Trophoblast cell (in vitro differentiated cells and primary cell): ENCODE data around the gene CD164. TPM values are rescaled to one million over a fixed set of nuclear protein-coding genes. Genes with fewer than 3 reads are reported as not detected.
A peak's percentile ranks its signal among the peaks of the same experiment; 100 is the strongest.

Experiments used
- DNase-seq, 2 donors: peaks; one replicate each; pipeline ENCODE4 v3.0.0-alpha.2; 2016
- H2AFZ ChIP-seq: 2 replicates; pipeline ENCODE4 v1.6.1; 2013; ENCODE audit warnings: low read length, moderate library complexity, mild to moderate bottlenecking; ENCODE audit not compliant: insufficient read depth, poor library complexity
- H2AK5ac ChIP-seq: 2 replicates; pipeline ENCODE4 v1.6.1; 2013; ENCODE audit warnings: mild to moderate bottlenecking, low read length
- H2BK120ac ChIP-seq: 2 replicates; pipeline ENCODE4 v1.6.1; 2013; ENCODE audit warnings: low read length, mild to moderate bottlenecking, moderate library complexity; ENCODE audit not compliant: insufficient read depth, poor library complexity
- H2BK12ac ChIP-seq: 2 replicates; pipeline ENCODE4 v1.6.1; 2013; ENCODE audit warnings: mild to moderate bottlenecking, low read length, moderate library complexity
- H2BK5ac ChIP-seq: 2 replicates; pipeline ENCODE4 v1.6.1; 2013; ENCODE audit warnings: low read length, low read depth, moderate library complexity, mild to moderate bottlenecking; ENCODE audit not compliant: poor library complexity
- H3K14ac ChIP-seq: 2 replicates; pipeline ENCODE4 v1.6.1; 2013; ENCODE audit warnings: mild to moderate bottlenecking, low read length
- H3K18ac ChIP-seq: 2 replicates; pipeline ENCODE4 v1.6.1; 2013; ENCODE audit warnings: mild to moderate bottlenecking, low read length
- H3K23ac ChIP-seq: 2 replicates; pipeline ENCODE4 v1.6.1; 2013; ENCODE audit warnings: low read length
- H3K27ac ChIP-seq: 2 replicates; pipeline ENCODE4 v1.5.1; 2013; ENCODE audit warnings: low read depth, mild to moderate bottlenecking, inconsistent platforms, low read length, moderate library complexity
- H3K27me3 ChIP-seq: 2 replicates; pipeline ENCODE4 v1.6.1; 2013; ENCODE audit warnings: inconsistent platforms, mild to moderate bottlenecking, low read length, moderate library complexity; ENCODE audit not compliant: insufficient read depth
- H3K36me3 ChIP-seq, 2 experiments: 1 replicate in 1 of 2; 2 replicates in 1 of 2; pipeline ENCODE4 v1.6.1; 2013; ENCODE audit warnings: low read length in 2 of 2, mild to moderate bottlenecking in 2 of 2, moderate library complexity in 1 of 2; ENCODE audit not compliant: insufficient read depth in 2 of 2, control insufficient read depth in 1 of 2
- H3K4ac ChIP-seq: 2 replicates; pipeline ENCODE4 v1.6.1; 2013; ENCODE audit warnings: low read depth, mild to moderate bottlenecking, low read length, moderate library complexity
- H3K4me1 ChIP-seq, 2 experiments: 1 replicate in 1 of 2; 2 replicates in 1 of 2; pipeline ENCODE4 v1.6.1; 2013; ENCODE audit warnings: low read length in 2 of 2, mild to moderate bottlenecking in 2 of 2, moderate library complexity in 1 of 2; ENCODE audit not compliant: insufficient read depth in 2 of 2, control insufficient read depth in 1 of 2
- H3K4me2 ChIP-seq: 2 replicates; pipeline ENCODE4 v1.6.1; 2013; ENCODE audit warnings: inconsistent platforms, mild to moderate bottlenecking, low read length, moderate library complexity
- H3K4me3 ChIP-seq: 2 replicates; pipeline ENCODE4 v1.5.1; 2013; ENCODE audit warnings: mild to moderate bottlenecking, low read depth, low read length, inconsistent platforms
- H3K79me1 ChIP-seq: one replicate; pipeline ENCODE4 v1.6.1; 2013; ENCODE audit warnings: low read length
- H3K79me2 ChIP-seq: 2 replicates; pipeline ENCODE4 v1.6.1; 2013; ENCODE audit warnings: low read length, mild to moderate bottlenecking; ENCODE audit not compliant: control insufficient read depth, insufficient read depth, poor library complexity
- H3K9ac ChIP-seq: 2 replicates; pipeline ENCODE4 v1.6.1; 2013; ENCODE audit warnings: mild to moderate bottlenecking, low read length
- H3K9me3 ChIP-seq: 2 replicates; pipeline ENCODE4 v1.6.1; 2013; ENCODE audit warnings: low read depth, mild to moderate bottlenecking, control low read depth, inconsistent platforms, low read length; ENCODE audit not compliant: insufficient read depth
- H4K12ac ChIP-seq: 2 replicates; pipeline ENCODE4 v1.6.1; 2013; ENCODE audit warnings: low read depth, mild to moderate bottlenecking, low read length, moderate library complexity
- H4K8ac ChIP-seq: 2 replicates; pipeline ENCODE4 v1.6.1; 2013; ENCODE audit warnings: low read depth, mild to moderate bottlenecking, low read length, moderate library complexity
- H4K91ac ChIP-seq: one replicate; pipeline ENCODE4 v1.6.1; 2013; ENCODE audit warnings: low read depth, mild to moderate bottlenecking, low read length, moderate library complexity
- WGBS: extraction: QIAGEN DNeasy Blood & Tissue Kit; methylation state at CpG from one replicate; pipeline ENCODE4 v1.1.7; 2013; ENCODE audit warnings: missing lambda C conversion rate; ENCODE audit not compliant: insufficient read length, insufficient coverage; ENCODE audit errors: extremely low coverage; 5-methylcytosine and 5-hydroxymethylcytosine counted together
- polyA plus RNA-seq: library from polyadenylated mRNA; stranded (reverse); fragments of 200-250 nt; gene quantifications from 2 replicates; pipeline ENCODE4 v1.2.3, GENCODE V29; 2013

Gene CD164
- 180 and 183 TPM in 2 replicates for polyA plus RNA-seq

- H3K9ac ChIP-seq: peak within 1 kb of the TSS; percentile 97
- H2AK5ac ChIP-seq: no peak within 1 kb of the TSS
- H3K4me2 ChIP-seq: peak within 1 kb of the TSS; percentile 72
- peak within 1 kb of the TSS; percentile 97 for H3K4me3 ChIP-seq
- no peak within 1 kb of the TSS for H3K23ac ChIP-seq
- H3K4me1 ChIP-seq: peaks cover 0 to 4% of the 10 kb centered on the region in 2 experiments
- peak within 1 kb of the TSS; percentile 78 for H3K18ac ChIP-seq
- peaks cover 2 to 6% of the 10 kb centered on the region in 2 experiments for H3K36me3 ChIP-seq
- H3K79me2 ChIP-seq: peaks cover 12% of the 10 kb centered on the region
- peak within 1 kb of the TSS; percentile 87 for H2BK120ac ChIP-seq
- peak within 1 kb of the TSS; percentile 94 for H4K91ac ChIP-seq
- H3K27me3 ChIP-seq: no peaks in the 10 kb centered on the region
- H3K79me1 ChIP-seq: peaks cover 15% of the 10 kb centered on the region
- peak; percentile 96 to 99 for DNase-seq
- H2BK5ac ChIP-seq: peak within 1 kb of the TSS; percentile 94
- no CpG with 5 or more reads among the region's 93 CpGs for WGBS
- H3K27ac ChIP-seq: peak within 1 kb of the TSS; percentile 98
- peak within 1 kb of the TSS; percentile 91 for H4K12ac ChIP-seq
- H2BK12ac ChIP-seq: peak within 1 kb of the TSS; percentile 20
- H3K4ac ChIP-seq: peak within 1 kb of the TSS; percentile 43
- H4K8ac ChIP-seq: peak within 1 kb of the TSS; percentile 92
- peak within 1 kb of the TSS; percentile 83 for H2AFZ ChIP-seq
- H3K14ac ChIP-seq: peak within 1 kb of the TSS; percentile 78
- no peaks in the 10 kb centered on the region for H3K9me3 ChIP-seq
Measured at GRCh38 chr6:109381747-109382575, at the start of gene CD164. Gene CD164 (minus strand): TSS chr6:109382467. CDS start chr6:109382378, 89 bp downstream.

GRCh38 chr6:109429496-109429895 is 47.2 kb upstream of the CD164 start:
- H4K12ac ChIP-seq: no peak overlapping the region
- H3K4me3 ChIP-seq: no peak overlapping the region
- H3K27me3 ChIP-seq: no peaks in the 10 kb centered on the region
- peak overlapping the region; percentile 43 for H3K9ac ChIP-seq
- H3K14ac ChIP-seq: no peak overlapping the region
- H2AK5ac ChIP-seq: no peak overlapping the region
- H3K4me1 ChIP-seq: no peaks in the 10 kb centered on the region
- H3K79me1 ChIP-seq: no peaks in the 10 kb centered on the region
- H3K36me3 ChIP-seq: no peaks in the 10 kb centered on the region
- no peaks in the 10 kb centered on the region for H3K9me3 ChIP-seq
- no peak overlapping the region for H3K18ac ChIP-seq
- no peak overlapping the region for H3K23ac ChIP-seq
- H3K4me2 ChIP-seq: no peak overlapping the region
- no peak overlapping the region for H3K27ac ChIP-seq
- H2BK5ac ChIP-seq: no peak overlapping the region
- no CpG with 5 or more reads among the region's 3 CpGs for WGBS
- H4K91ac ChIP-seq: no peak overlapping the region
- no peak overlapping the region for H2BK120ac ChIP-seq
- H3K79me2 ChIP-seq: no peaks in the 10 kb centered on the region
- DNase-seq: no peak
- H2AFZ ChIP-seq: no peak overlapping the region
- no peak overlapping the region for H3K4ac ChIP-seq
- H4K8ac ChIP-seq: no peak overlapping the region
- no peak overlapping the region for H2BK12ac ChIP-seq

GRCh38 chr6:109428889-109429477 is 46.7 kb upstream of the CD164 start:
- H3K18ac ChIP-seq: no peak overlapping the region
- H3K4me3 ChIP-seq: no peak overlapping the region
- H3K27me3 ChIP-seq: no peaks in the 10 kb centered on the region
- H4K8ac ChIP-seq: no peak overlapping the region
- no peak overlapping the region for H2BK12ac ChIP-seq
- H3K23ac ChIP-seq: no peak overlapping the region
- H3K14ac ChIP-seq: no peak overlapping the region
- H3K4ac ChIP-seq: no peak overlapping the region
- no peak overlapping the region for H2AK5ac ChIP-seq
- H2BK120ac ChIP-seq: no peak overlapping the region
- H3K4me2 ChIP-seq: no peak overlapping the region
- H3K27ac ChIP-seq: no peak overlapping the region
- no peak for DNase-seq
- H3K4me1 ChIP-seq: peaks cover 4 to 5% of the 10 kb centered on the region in 2 experiments
- H3K79me1 ChIP-seq: no peaks in the 10 kb centered on the region
- no peak overlapping the region for H2AFZ ChIP-seq
- H4K91ac ChIP-seq: no peak overlapping the region
- H3K79me2 ChIP-seq: no peaks in the 10 kb centered on the region
- no peaks in the 10 kb centered on the region for H3K9me3 ChIP-seq
- H2BK5ac ChIP-seq: no peak overlapping the region
- H3K36me3 ChIP-seq: no peaks in the 10 kb centered on the region
- no peak overlapping the region for H4K12ac ChIP-seq
- no peak overlapping the region for H3K9ac ChIP-seq
- WGBS: no CpG with 5 or more reads among the region's 7 CpGs

- Histone ChIP-seq H3K9me3 (no peaks in the 10 kb centered on the region), H3K36me3 (no peaks in the 10 kb centered on the region), H3K18ac (no peak overlapping the region), H2AFZ (no peak overlapping the region), H3K79me1 (no peaks in the 10 kb centered on the region), H3K27ac (no peak overlapping the region), H3K4me3 (no peak overlapping the region), H3K79me2 (no peaks in the 10 kb centered on the region), H3K9ac (no peak overlapping the region), H4K91ac (no peak overlapping the region), H4K12ac (no peak overlapping the region), H3K23ac (no peak overlapping the region), H4K8ac (no peak overlapping the region), H3K4me1 (peaks cover 5 to 6% of the 10 kb centered on the region in 2 experiments), H3K14ac (no peak overlapping the region), H3K4ac (no peak overlapping the region), H2AK5ac (no peak overlapping the region), H2BK5ac (no peak overlapping the region), H3K4me2 (no peak overlapping the region), H3K27me3 (no peaks in the 10 kb centered on the region), H2BK120ac (no peak overlapping the region), H2BK12ac (no peak overlapping the region)
- DNase-seq: peak in 1 of 2 donors; percentile 34
- 43% methylated on average over 1 of the region's 2 CpGs for WGBS
Measured at GRCh38 chr6:109424946-109425345, 42.7 kb upstream of the CD164 start.
